Measurements from ENCODE around the gene TYMS.

TYMS gene

GRCh38 chr18:623761-624620 lies 33.5 kb upstream of the TYMS start:
- H3K4me2 ChIP-seq (ENCODE audit: low read depth, low read length, poor library complexity, severe bottlenecking) = no peak overlapping the region
- H3K9me2 ChIP-seq (replicated peaks; ENCODE audit: low read depth, low read length) = no peaks in the 10 kb centered on the region
- H3F3A ChIP-seq (ENCODE audit: low read depth) = no peaks in the 10 kb centered on the region
- H3K4me3 ChIP-seq (ENCODE audit: low read length, poor library complexity, severe bottlenecking) = no peak overlapping the region
- no peaks in the 10 kb centered on the region for H3K9me3 ChIP-seq (ENCODE audit: insufficient read depth, low read depth, low read length)
- peaks cover 2% of the 10 kb centered on the region for H3K4me1 ChIP-seq (ENCODE audit: insufficient read depth, low read length, poor library complexity, severe bottlenecking)
- no peaks in the 10 kb centered on the region for H4K20me1 ChIP-seq (ENCODE audit: insufficient read depth, low read length, poor library complexity, severe bottlenecking)
- no peak overlapping the region for H3K9ac ChIP-seq (ENCODE audit: low read depth, low read length, poor library complexity, severe bottlenecking)
- no peak overlapping the region for H2AFZ ChIP-seq (ENCODE audit: low read length)
- TF ChIP-seq CTCF (conservative IDR thresholded peaks at IDR 0.05; ENCODE audit: low read length) (peak; percentile 64), EZH2phosphoT487 (IDR thresholded peaks at IDR 0.05; ENCODE audit: borderline replicate concordance) (no peak)
- no peaks in the 10 kb centered on the region for H3K27me3 ChIP-seq (ENCODE audit: insufficient read depth, low read length, poor library complexity, severe bottlenecking)
- H3K79me2 ChIP-seq (ENCODE audit: insufficient read depth, low read length) = no peaks in the 10 kb centered on the region
- no peaks in the 10 kb centered on the region for H3K36me3 ChIP-seq (ENCODE audit: insufficient read depth, low read length)

GRCh38 chr18:627231-627630 lies 30.2 kb upstream of the TYMS start:
- Histone ChIP-seq H3F3A (ENCODE audit: low read depth) (no peaks in the 10 kb centered on the region), H3K27me3 (ENCODE audit: insufficient read depth, low read length, poor library complexity, severe bottlenecking) (no peaks in the 10 kb centered on the region), H3K9ac (ENCODE audit: low read depth, low read length, poor library complexity, severe bottlenecking) (no peak overlapping the region), H3K79me2 (ENCODE audit: insufficient read depth, low read length) (no peaks in the 10 kb centered on the region), H3K4me2 (ENCODE audit: low read depth, low read length, poor library complexity, severe bottlenecking) (no peak overlapping the region), H4K20me1 (ENCODE audit: insufficient read depth, low read length, poor library complexity, severe bottlenecking) (no peaks in the 10 kb centered on the region), H3K9me2 (replicated peaks; ENCODE audit: low read depth, low read length) (no peaks in the 10 kb centered on the region), H3K4me3 (ENCODE audit: low read length, poor library complexity, severe bottlenecking) (no peak overlapping the region), H3K4me1 (ENCODE audit: insufficient read depth, low read length, poor library complexity, severe bottlenecking) (peaks cover 2% of the 10 kb centered on the region), H3K36me3 (ENCODE audit: insufficient read depth, low read length) (no peaks in the 10 kb centered on the region), H2AFZ (ENCODE audit: low read length) (no peak overlapping the region), H3K9me3 (ENCODE audit: insufficient read depth, low read depth, low read length) (no peaks in the 10 kb centered on the region)
- TF ChIP-seq EZH2phosphoT487 (IDR thresholded peaks at IDR 0.05; ENCODE audit: borderline replicate concordance) = no peak

GRCh38 chr18:629269-630150 lies 27.9 kb upstream of the TYMS start:
- Histone ChIP-seq H3K9me3 (ENCODE audit: insufficient read depth, low read depth, low read length) (no peaks in the 10 kb centered on the region), H3F3A (ENCODE audit: low read depth) (no peaks in the 10 kb centered on the region), H4K20me1 (ENCODE audit: insufficient read depth, low read length, poor library complexity, severe bottlenecking) (no peaks in the 10 kb centered on the region), H3K36me3 (ENCODE audit: insufficient read depth, low read length) (no peaks in the 10 kb centered on the region), H3K4me3 (ENCODE audit: low read length, poor library complexity, severe bottlenecking) (no peak overlapping the region), H3K4me1 (ENCODE audit: insufficient read depth, low read length, poor library complexity, severe bottlenecking) (no peaks in the 10 kb centered on the region), H3K9ac (ENCODE audit: low read depth, low read length, poor library complexity, severe bottlenecking) (no peak overlapping the region), H3K79me2 (ENCODE audit: insufficient read depth, low read length) (no peaks in the 10 kb centered on the region), H3K4me2 (ENCODE audit: low read depth, low read length, poor library complexity, severe bottlenecking) (no peak overlapping the region), H2AFZ (ENCODE audit: low read length) (no peak overlapping the region), H3K9me2 (replicated peaks; ENCODE audit: low read depth, low read length) (no peaks in the 10 kb centered on the region), H3K27me3 (ENCODE audit: insufficient read depth, low read length, poor library complexity, severe bottlenecking) (no peaks in the 10 kb centered on the region)
- no peak for TF ChIP-seq EZH2phosphoT487 (IDR thresholded peaks at IDR 0.05; ENCODE audit: borderline replicate concordance)
- peak; percentile 54 for TF ChIP-seq CTCF (conservative IDR thresholded peaks at IDR 0.05; ENCODE audit: low read length)

Measured in Loucy (cell line).